A549 (cell line): ENCODE data around the gene OPHN1.

Source experiments
- JUN ChIP-seq, 2 experiments: fragments of >200 bp; sonication (Bioruptor Twin); formaldehyde crosslinking; IDR thresholded peaks; 2 replicates in 1 of 2; 3 replicates in 1 of 2; pipeline ENCODE4 v1.6.1; 2016 to 2017
- MAFK ChIP-seq: fragments of 450-650 bp; IDR thresholded peaks from 2 replicates; pipeline ENCODE4 v1.6.1; 2014; ENCODE audit not compliant: partially characterized antibody
- POLR2A ChIP-seq: IDR thresholded peaks from 2 replicates; pipeline ENCODE4 v1.6.1; 2012; ENCODE audit warnings: mild to moderate bottlenecking, low read length
- RAD21 ChIP-seq, 2 experiments: fragments of >200 bp in 1 of 2; sonication (Bioruptor Twin) in 1 of 2; formaldehyde crosslinking in 1 of 2; IDR thresholded peaks in 1 of 2; conservative IDR thresholded peaks in 1 of 2; 2 replicates in 1 of 2; 3 replicates in 1 of 2; pipeline ENCODE4 v1.6.1; 2012 to 2018; ENCODE audit warnings: inconsistent platforms in 1 of 2
- RNF2 ChIP-seq: fragments of 200-600 bp; sonication (generic); IDR thresholded peaks from 2 replicates; pipeline ENCODE4 v1.6.1; 2016; ENCODE audit warnings: low read depth, mild to moderate bottlenecking, antibody characterized with exemption, moderate library complexity, borderline replicate concordance
- SREBF2 ChIP-seq: fragments of 450-650 bp; IDR thresholded peaks from 2 replicates; pipeline ENCODE4 v1.6.1; 2014; ENCODE audit warnings: mild to moderate bottlenecking, moderate library complexity
- TF ChIP-seq, protein P1 (sequence below): fragments of >200 bp; sonication (Bioruptor Twin); formaldehyde crosslinking; IDR thresholded peaks from 3 replicates; pipeline ENCODE4 v1.5.1; 2016
- TF ChIP-seq, protein P2 (sequence below): fragments of >200 bp; sonication (Bioruptor Twin); formaldehyde crosslinking; IDR thresholded peaks from 3 replicates; pipeline ENCODE4 v1.6.1; 2016

DNA sequence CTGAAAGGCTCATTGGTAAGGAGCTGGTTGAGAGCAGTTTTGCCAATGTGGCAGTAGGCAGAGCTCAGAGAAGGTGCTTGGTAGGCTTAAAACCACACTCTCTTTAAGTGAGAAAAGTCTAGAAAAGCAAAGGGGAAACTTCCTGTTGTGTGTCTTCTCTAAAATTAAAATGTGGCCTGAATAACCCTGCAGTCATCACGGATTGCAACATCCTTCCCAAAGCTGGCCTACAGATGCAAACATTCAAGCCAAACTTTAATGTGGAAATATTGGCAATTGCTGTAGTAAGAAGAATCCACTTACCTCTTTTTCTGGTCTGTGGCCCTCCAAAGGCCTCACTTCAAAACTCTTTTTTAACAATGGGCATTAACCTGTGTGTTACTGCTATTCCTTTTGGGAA lies 348.5 kb downstream of the OPHN1 start:
- TF ChIP-seq POLR2A (no peak), RAD21 (conservative IDR thresholded peaks at IDR 0.05 in 1 of 2, IDR thresholded peaks at IDR 0.05 in 1 of 2) (no peak), JUN (IDR thresholded peaks at IDR 0.05) (no peak), RNF2 (no peak), SREBF2 (no peak), MAFK (no peak)
- TF ChIP-seq, protein P1, sequence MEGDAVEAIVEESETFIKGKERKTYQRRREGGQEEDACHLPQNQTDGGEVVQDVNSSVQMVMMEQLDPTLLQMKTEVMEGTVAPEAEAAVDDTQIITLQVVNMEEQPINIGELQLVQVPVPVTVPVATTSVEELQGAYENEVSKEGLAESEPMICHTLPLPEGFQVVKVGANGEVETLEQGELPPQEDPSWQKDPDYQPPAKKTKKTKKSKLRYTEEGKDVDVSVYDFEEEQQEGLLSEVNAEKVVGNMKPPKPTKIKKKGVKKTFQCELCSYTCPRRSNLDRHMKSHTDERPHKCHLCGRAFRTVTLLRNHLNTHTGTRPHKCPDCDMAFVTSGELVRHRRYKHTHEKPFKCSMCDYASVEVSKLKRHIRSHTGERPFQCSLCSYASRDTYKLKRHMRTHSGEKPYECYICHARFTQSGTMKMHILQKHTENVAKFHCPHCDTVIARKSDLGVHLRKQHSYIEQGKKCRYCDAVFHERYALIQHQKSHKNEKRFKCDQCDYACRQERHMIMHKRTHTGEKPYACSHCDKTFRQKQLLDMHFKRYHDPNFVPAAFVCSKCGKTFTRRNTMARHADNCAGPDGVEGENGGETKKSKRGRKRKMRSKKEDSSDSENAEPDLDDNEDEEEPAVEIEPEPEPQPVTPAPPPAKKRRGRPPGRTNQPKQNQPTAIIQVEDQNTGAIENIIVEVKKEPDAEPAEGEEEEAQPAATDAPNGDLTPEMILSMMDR: no peak
- TF ChIP-seq, protein P2, sequence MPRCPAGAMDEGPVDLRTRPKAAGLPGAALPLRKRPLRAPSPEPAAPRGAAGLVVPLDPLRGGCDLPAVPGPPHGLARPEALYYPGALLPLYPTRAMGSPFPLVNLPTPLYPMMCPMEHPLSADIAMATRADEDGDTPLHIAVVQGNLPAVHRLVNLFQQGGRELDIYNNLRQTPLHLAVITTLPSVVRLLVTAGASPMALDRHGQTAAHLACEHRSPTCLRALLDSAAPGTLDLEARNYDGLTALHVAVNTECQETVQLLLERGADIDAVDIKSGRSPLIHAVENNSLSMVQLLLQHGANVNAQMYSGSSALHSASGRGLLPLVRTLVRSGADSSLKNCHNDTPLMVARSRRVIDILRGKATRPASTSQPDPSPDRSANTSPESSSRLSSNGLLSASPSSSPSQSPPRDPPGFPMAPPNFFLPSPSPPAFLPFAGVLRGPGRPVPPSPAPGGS: no peak
